Inferior parietal cortex (tissue), 1 donor: ENCODE data around the gene ZNF90.
"Not testable (repeated sequence)": the region's sequence is repeated elsewhere in the genome, so short reads cannot be mapped to it uniquely, and the experiment has no call there.

ENCODE experiments used
- DNase-seq: peaks from one replicate; pipeline ENCODE4 v3.0.0-alpha.2; 2016; ENCODE audit errors: extremely low spot score

ZNF90 gene

DNA sequence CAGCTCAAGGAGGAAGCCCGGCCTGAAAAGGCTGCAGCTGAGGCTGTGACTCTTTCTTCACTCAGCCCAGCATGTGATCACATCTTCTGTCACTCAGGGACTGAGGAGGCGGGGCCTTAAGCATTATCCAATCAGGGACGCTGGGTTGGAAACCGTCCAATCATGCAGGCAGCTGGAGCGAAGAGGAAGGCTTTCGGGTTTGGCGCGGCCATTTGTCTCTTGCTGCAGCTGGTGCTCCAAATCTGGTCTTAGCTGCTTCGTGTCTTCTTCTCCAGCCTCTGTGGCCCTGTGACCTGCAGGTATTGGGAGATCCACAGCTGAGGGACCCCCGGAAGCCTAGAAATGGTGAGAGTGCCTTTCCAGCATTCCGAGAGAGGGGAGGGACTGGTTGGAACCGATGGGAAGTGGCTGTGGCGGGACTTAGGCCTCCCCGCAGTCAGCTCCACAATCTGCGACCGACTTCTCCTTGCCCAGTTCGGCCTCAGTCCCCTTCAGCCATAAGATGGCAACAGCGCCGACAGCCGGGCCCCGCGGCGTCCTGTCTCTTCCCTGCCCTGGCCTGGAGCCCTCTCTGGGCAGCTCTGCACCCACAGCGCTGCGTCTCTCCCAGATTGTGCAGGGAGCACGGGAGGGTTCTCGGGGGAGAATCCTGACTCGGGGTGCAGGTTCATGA is at the start of gene ZNF90:
Gene ZNF90, plus strand, starts transcription at position 210 of the 673 bp plus-strand sequence. Its CDS starts 133 bp downstream, at position 343.
- DNase-seq = peak; percentile 95

DNA sequence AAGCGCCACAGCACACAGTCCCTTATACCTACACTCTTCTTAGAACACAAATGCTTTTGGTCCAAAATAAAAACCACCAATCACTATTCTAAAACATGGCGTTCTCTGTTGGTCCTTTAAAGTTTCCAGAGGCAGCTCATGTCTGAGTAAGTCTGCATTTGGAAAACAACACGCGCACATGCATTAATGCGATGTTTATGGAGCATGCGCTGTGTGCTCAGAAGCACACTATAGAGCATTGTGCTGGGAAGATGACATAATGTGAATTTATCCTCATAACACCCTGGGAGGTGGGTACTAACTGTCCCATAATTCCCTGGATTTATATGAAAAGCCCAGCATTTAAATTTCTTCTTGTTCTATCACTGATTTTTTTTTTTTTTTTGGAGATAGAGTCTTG is 49.2 kb upstream of the ZNF90 start:
- DNase-seq = peak; percentile 14

DNA sequence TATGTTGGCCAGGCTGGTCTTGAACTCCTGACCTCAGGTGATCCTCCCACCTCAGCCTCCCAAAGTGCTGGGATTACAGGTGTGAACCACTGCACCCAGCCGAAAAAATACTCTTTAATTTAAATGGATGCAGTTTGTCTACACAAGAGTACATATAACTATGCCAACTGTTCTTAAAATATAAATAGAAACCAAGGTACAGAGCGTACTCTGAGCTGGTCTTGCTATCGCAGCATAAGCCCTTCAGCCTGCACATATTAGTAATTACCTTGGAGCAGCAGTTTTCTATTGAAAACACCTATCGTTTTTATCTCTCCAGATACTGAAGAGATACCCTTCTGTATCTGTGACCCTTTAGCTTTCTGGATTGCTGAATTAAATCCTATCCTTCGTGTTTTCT is 41.9 kb upstream of the ZNF90 start:
- no peak for DNase-seq

DNA sequence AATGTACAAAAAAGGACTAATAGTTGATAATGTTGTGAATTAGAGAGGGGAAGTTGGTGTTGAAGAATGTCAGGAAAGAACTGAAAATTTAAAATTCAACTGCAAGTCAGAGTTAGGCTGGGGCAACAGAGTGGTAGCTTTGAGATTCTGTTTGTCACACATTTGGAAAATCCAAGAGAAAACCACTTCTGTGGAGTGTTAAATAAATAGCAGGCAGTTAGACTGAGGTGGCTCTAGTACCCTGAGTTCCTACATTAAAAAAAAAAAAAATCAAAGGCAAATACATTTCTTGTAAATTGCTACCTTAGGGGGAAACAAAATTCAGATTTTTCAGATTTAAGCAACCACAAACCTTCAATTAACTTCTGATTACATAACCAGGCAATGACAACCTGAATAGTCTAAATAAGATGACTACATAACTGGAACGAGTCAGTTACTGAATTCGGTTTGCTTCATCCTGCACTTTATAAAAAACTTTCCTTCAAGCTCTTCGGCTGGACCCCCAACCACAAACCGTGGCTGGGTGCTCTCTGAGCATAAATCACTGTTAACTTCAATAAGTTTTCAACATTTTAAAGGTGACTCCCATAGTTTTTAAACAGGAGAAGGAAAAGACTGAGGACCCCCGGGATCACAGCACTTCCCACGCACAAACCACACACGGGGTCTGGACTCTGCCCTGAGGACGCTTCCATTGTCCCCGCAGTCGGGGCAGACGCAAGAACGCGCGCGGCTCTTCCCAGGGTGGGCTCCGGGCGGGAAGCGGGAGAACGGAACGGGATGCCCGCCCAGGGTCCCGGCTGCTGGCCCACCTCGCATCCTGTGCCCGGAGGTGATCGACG is 39.2 kb upstream of the ZNF90 start:
- peak; percentile 20 for DNase-seq

DNA sequence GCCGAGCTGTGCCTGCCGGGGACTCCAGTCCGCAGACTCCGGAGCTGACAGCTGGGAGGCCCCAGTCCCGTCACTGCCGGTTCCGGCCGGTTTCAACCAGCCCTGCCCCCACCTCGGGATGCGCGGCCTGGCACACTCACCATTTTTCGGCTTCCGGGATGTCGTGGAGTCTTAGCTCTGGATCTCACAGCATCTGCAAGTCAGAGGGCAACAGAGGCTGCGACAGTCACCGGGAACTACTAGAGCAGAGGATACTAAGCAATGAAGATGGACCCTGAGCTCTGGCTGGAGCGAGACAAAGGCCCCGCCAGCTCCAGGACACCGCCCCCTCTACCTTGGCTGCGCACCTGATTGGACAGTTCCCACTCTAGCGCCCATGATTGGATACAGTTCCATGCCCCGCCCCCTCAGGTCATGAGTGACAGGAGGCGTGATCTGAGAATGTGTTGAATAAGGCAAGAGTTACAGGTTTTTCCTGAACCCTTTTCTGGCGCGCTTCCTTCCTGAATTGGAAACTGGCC is 38.5 kb upstream of the ZNF90 start, which contains the start of gene ZNF682:
Gene ZNF682, minus strand, starts transcription at position 303 of the 521 bp plus-strand sequence. Its CDS starts 160 bp downstream, at position 143.
- DNase-seq = peak; percentile 96

DNA sequence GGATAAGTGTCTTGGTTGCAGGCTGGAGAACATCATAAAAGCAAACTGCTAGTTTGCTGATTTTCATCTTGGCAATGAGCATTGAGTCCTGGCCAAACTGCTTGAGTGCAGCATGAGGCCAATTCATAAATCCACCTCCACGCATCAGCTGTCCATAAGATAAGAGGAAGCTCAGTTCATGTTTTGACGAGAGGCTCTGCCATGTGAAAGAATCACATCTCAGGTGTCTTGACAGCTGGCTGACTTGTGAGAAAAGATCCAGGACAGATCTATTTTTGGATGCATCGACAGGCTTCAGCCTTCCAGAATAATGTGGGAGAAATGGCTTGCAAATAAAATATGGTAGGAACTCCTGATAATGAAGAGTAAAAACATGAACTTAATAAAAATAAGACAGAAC is 33.1 kb upstream of the ZNF90 start:
- DNase-seq = no peak

DNA sequence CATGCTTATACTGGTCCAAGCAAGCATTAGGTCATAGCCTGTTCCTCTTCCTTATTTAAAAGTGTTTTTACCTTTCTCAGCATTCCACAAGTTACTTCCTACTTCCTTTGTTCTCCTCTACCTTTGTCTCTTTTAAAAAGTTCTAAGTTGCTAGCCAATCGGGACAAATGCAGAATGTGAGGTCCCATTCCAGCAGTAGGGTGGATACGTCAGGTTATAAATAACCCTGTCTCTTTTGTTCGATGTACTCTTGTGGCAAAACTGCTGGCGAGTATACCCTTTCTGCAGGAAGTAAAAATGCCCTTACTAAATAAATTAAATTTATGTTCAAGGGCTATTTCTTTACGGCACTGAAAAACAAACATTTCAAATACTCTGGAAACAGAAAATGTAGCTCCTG is 32.1 kb upstream of the ZNF90 start:
- not testable (repeated sequence) for DNase-seq

DNA sequence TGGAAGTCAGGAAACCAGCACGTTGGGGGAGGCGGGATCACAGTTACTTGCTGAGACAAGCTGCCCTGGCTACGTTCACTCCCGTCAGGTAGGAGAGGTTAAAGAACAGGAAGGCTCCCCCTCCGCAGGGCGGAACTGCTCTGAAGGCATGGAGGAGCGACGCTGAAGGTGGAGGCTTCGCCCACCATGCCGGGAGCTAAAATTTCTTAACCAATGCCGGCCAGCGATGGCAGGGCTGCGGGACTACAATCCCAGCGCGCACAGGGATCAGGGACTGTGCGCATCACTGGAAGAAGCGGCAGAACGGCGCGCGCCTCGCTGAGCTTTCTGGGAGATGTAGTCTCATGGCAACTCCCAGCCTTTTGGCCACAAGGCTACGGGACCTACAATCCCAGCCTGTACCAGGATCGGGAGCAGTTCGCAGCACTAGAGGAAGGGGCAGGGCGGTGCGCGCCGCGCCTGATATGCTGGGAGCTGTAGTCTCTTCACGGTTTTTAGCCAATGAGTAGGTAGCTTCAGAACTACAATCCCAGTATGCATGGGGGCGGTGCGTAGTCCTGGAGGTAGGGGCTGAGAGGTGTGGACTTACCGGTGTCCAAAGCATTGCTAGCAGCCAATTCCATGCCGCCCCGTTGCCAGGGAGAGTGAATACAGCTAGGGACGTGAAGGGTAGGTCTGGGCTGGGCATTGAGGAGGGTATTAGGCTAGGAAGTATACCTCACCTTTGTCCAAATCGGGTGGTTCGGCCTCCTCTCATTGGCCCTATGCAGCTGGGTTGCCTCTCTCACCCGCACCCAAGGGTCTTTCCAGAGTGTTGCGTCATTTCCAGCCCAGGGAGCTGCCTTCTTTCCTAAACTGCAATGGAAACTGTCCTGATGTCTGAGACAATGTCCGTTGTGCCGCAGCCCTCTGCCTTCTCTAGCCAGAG is 25.7 kb upstream of the ZNF90 start:
- DNase-seq = peak; percentile 93

DNA sequence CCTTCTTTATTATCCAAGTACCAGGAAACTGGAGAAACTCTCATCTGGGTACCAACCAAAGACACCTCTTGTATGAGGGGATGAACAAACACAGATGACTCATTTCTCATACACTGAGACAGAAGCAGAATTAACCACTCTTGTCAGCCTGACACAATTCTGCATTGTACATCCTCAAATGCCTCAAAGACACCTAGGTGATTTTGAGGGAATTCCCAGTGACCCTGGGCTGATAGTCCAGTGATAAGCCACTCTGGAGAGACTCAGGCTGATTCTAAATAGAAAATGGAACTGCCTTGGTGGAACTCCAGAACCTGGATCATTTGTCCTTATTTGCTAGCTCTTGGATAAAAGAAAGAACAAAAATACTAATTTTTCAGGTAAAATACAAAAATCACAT is 19.1 kb upstream of the ZNF90 start:
- not testable (repeated sequence) for DNase-seq

DNA sequence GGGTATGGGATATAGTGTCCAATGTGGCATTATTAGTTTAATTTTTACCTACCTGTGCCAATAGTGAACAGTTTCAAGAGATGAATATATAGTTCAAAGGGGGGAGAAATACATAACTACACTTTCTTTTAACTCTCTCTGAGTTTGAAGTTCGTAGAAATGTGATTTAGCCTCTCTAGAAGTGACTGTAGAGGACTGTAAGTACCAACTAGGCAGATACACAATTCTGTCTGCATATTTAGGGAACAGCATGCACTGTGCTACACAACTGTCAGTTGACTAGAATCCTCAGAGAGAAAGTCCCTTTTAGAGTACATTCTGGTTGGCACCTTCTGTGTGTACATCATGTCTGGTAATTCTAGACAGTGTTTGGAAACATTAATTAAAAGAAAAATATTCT is 17.5 kb upstream of the ZNF90 start:
- DNase-seq = no peak

DNA sequence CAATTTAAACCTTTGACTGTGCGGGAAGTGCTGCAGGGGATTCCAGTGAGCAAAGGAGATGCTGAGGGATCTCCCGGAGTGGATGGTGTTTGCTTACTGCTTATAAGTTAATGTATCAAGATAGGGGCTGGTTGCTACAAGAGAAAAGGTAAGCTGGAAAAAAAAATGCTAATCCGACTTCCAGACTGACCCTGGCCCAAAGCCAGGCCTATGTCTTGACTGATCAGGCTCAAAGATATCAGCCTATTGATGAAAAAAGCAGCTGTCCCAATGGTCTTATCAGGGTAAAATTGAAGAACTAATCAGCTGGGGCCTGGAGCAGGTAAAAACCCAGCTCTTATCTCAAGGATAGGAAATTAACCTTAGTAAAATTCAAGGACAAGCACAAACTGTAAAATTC is 10.9 kb upstream of the ZNF90 start:
- DNase-seq = no peak

DNA sequence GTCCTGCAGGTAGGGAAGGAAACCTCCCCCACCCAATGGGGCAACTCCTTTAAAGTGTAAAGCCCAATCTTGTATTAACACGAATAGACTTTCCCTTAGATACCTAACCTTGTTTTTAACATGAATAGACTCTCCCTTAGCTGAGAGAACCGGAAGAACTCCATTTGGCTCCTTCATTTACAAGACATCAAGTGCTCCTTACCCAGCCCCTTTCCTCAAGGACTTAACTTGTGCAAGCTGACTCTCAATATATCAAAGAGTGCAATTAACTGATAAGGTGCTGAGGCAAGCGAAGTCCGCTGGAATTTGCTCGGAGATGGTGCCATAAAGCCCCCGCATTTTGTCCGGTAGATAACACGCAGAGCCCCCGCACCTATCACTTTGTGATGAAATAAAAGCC is 9.9 kb upstream of the ZNF90 start:
- DNase-seq = no peak

DNA sequence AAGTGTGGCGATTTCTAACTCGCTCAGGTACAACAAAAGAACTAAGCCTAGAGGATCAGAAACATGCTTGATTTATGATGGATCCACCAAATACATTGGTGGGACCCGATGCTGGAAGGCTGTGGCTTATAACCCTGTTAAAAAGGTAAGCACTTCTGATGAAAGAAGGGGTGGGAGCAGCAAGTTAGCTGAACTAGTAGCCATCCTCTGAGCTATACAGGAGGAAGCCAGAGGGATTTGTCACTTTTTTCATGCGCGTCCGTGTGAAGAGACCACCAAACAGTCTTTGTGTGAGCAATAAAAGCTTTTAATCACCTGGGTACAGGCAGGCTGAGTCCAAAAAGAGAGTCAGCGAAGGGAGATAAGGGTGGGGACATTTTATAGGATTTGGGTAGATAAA is 9.2 kb upstream of the ZNF90 start:
- DNase-seq = not testable (repeated sequence)

DNA sequence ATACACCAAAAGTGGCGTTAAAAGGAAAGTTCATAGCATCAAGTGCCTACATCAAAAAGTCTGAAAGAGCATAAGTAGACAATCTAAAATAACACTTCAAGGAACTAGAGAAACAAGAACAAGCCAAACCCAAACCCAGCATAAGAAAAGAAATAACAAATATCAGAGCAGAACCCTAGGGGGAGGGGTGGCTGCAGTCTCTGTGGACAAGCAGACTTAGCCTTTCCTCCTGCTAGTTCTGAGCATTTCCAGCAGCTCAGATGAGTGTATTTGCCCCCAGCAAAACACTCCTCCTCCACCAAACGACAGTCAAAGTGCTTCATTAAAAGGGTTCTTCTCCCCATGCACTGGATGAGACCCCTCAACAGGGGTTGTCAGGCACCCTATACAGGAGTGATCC is 7.1 kb upstream of the ZNF90 start:
- no peak for DNase-seq

DNA sequence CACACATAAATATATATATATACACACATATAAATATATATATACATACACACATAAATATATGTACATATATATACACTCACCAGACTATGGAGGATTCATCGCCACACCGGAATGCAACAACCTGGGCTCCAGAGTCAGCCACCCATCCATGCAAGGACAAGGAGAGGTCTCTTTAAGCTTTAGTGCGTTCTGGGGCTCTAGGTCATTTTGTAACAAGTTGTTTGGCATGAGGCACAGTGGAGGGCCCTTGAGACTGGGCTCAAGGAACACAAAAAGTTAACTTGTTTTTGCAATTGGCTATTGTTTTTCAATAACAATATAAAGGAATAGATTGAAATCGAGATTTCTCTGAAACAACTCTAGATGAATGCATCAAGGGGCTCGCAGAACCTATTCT is 4.9 kb upstream of the ZNF90 start:
- DNase-seq = no peak

DNA sequence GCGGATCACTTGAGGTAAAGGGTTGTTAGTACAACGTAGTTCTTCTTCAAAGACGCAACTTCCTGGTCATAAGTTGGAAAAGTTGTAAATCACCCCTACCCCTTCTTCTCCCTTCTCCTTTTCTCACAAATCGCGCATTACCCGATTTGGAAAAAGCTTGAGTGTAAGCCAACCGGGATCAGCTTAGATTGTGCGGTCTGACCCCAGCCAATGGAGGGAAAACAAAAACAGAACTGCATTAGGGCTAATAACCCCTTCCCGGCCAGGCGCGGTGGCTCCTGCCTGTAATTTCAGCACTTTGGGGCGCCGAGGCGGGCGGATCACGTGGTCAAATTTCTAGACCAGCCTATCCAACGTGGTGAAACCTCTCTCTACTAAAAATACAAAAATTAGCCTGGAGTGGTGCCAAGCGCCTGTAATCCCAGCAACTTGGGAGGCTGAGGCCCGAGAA is 806 bp downstream of the ZNF90 start:
- no peak for DNase-seq

DNA sequence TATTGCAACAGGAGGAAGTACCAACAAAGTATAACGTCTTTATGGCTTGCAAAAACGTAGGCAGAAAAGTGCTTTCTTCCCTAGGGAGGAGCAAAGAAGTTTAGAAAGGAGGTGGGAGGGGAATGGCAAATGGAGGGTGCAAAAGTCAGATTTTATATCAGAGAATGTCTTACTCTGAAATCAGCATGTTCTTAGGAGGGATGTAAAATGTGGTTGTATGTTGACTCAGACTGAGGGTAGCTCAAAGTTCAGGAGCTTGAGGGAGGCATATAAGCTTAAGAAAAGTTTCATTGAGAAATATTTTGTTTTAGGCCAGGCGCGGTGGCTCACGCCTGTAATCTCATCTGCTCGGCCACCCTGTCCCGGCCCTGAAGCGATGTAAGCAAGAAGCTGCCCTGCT is 1.7 kb downstream of the ZNF90 start:
- DNase-seq = no peak

DNA sequence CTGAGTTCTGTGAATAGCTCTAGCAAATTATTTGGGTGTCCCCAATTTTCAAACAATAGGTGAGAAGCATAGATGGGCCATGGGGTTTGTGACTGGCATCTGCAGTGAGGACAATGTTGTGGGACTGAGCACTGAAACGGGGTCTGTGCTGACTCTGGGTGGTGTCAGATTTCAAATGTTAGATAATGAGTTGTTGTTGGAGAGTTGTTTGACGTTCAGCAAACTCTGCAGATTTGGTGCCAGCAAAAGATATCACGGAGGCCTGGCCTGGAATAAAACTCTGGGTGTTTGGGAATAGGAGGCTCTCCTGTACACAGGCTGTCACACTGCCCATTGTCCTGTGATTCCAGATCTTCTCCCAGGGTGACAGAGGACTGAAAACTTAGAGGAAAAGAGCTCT is 2.9 kb downstream of the ZNF90 start:
- no peak for DNase-seq

DNA sequence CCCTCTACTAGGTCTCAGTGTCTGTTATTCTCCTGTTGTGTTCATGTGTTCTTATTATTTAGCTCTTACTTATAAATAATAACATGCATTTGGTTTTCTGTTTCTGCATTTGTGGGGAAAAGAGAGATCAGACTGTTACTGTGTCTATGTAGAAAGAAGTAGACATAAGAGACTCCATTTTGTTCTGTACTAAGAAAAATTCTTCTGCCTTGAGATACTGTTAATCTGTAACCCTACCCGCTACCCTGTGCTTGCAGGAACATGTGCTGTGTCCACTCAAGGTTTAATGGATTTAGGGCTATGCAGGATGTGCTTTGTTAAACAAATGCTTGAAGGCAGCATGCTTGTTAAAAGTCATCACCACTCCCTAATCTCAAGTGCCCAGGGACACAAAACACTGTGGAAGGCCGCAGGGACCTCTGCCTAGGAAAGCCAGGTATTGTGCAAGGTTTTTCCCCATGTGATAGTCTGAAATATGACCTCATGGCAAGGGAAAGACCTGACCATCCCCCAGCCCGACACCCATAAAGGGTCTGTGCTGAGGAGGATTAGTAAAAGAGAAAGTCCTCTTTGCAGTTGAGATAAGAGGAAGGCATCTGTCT is 4.5 kb downstream of the ZNF90 start:
- DNase-seq = not testable (repeated sequence)

DNA sequence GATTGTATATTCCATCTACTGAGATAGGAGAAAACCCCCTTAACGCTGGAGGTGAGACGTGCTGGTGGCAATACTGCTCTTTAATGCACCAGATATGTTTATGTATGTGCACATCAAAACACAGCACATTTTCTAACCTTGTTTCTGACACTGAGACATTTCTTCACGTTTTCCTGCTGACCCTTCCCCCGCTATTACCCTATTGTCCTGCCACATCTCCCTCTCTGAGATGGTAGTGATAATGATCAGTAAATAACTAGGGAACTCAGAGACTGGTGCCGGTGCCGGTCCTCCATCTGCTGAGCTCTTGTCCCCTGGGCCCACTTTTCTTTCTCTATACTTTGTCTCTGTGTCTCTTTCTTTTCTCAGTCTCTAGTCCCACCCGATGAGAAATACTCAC is 5.1 kb downstream of the ZNF90 start:
- not testable (repeated sequence) for DNase-seq

DNA sequence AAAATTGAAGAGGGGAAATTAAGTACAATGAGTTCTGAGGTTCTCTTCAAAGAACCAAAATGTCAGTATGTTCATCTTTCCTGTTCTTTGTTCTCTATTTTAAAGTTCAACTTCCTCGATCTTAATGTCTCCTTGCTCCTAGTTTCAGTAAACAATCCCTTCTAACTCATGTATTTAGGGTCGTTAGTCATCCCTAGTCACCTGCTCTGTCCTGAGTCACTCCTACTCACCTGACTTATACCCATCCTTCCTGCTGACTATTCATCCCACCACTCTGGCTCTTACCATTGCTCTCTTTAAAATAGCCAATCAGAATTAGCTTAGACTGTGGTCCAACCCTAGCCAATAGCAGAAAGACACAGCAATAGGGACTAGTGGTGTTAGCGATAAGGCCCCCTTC is 24.3 kb downstream of the ZNF90 start:
- no peak for DNase-seq
